Measurements from ENCODE around the gene MAP3K5. TPM values are rescaled to one million over a fixed set of nuclear protein-coding genes. Genes with fewer than 3 reads are reported as not detected.

MAP3K5 gene
- total RNA-seq, 1 donor from 2014 or later: 0.02 TPM

- H3K36me3 ChIP-seq: no peaks in the 10 kb centered on the region
- no peaks in the 10 kb centered on the region for H3K36me3 Mint-ChIP-seq
- H3F3A ChIP-seq (ENCODE audit: low read depth): no peaks in the 10 kb centered on the region
- no peak overlapping the region for H2AFZ ChIP-seq (replicated peaks)
- H3K79me2 ChIP-seq (ENCODE audit: low read depth): no peaks in the 10 kb centered on the region
- H3K9me3 Mint-ChIP-seq: no peaks in the 10 kb centered on the region
- TF ChIP-seq EZH2phosphoT487 (IDR thresholded peaks at IDR 0.05): no peak
- TF ChIP-seq EZH2 (IDR thresholded peaks at IDR 0.05): no peak
- no peak for TF ChIP-seq CTCF (IDR thresholded peaks at IDR 0.05)
- H3K27me3 Mint-ChIP-seq (ENCODE audit: insufficient read depth, low read depth): peaks cover 2% of the 10 kb centered on the region
- no peak overlapping the region for H3K4me3 Mint-ChIP-seq
- no peak overlapping the region for H3K4me3 ChIP-seq
- no peak for DNase-seq (ENCODE audit: low spot score)
- no peak overlapping the region for H3K4me2 ChIP-seq
- H3K27ac ChIP-seq: no peak overlapping the region
- H4K20me1 ChIP-seq (ENCODE audit: low read depth): no peaks in the 10 kb centered on the region
- H3K27ac Mint-ChIP-seq: no peak overlapping the region
- H3K27me3 ChIP-seq: no peaks in the 10 kb centered on the region
- H3K9me3 ChIP-seq (ENCODE audit: low read depth): no peaks in the 10 kb centered on the region
- H3K4me1 ChIP-seq: peaks cover 2% of the 10 kb centered on the region
- no peak overlapping the region for H3K9ac ChIP-seq
- H3K4me1 Mint-ChIP-seq: peaks cover 6% of the 10 kb centered on the region
Observed at GRCh38 chr6:136706430-136706829, 85.8 kb downstream of the MAP3K5 start.

- Histone ChIP-seq H3F3A (ENCODE audit: low read depth) (no peaks in the 10 kb centered on the region), H3K9ac (no peak overlapping the region), H3K36me3 (no peaks in the 10 kb centered on the region), H3K4me3 (no peak overlapping the region), H3K4me1 (peaks cover 3% of the 10 kb centered on the region), H3K9me3 (ENCODE audit: low read depth) (no peaks in the 10 kb centered on the region), H3K79me2 (ENCODE audit: low read depth) (no peaks in the 10 kb centered on the region), H3K27ac (no peak overlapping the region), H4K20me1 (ENCODE audit: low read depth) (no peaks in the 10 kb centered on the region), H2AFZ (replicated peaks) (no peak overlapping the region), H3K4me2 (no peak overlapping the region), H3K27me3 (no peaks in the 10 kb centered on the region)
- DNase-seq (ENCODE audit: low spot score): no peak
- H3K27me3 Mint-ChIP-seq (ENCODE audit: insufficient read depth, low read depth): peaks cover 3% of the 10 kb centered on the region
- peaks cover 11% of the 10 kb centered on the region for H3K4me1 Mint-ChIP-seq
- no peak overlapping the region for H3K27ac Mint-ChIP-seq
- no peaks in the 10 kb centered on the region for H3K36me3 Mint-ChIP-seq
- H3K4me3 Mint-ChIP-seq: no peak overlapping the region
- no peak for TF ChIP-seq EZH2phosphoT487 (IDR thresholded peaks at IDR 0.05)
- TF ChIP-seq CTCF (IDR thresholded peaks at IDR 0.05): no peak
- TF ChIP-seq EZH2 (IDR thresholded peaks at IDR 0.05): no peak
- no peaks in the 10 kb centered on the region for H3K9me3 Mint-ChIP-seq
Observed at GRCh38 chr6:136703331-136703865, 88.9 kb downstream of the MAP3K5 start.

GRCh38 chr6:136701045-136701444, 91.2 kb downstream of the MAP3K5 start:
- Mint-ChIP-seq H3K36me3 (no peaks in the 10 kb centered on the region), H3K4me1 (peaks cover 7% of the 10 kb centered on the region), H3K27ac (no peak overlapping the region), H3K27me3 (ENCODE audit: insufficient read depth, low read depth) (peaks cover 3% of the 10 kb centered on the region), H3K4me3 (no peak overlapping the region), H3K9me3 (no peaks in the 10 kb centered on the region)
- no peaks in the 10 kb centered on the region for H3F3A ChIP-seq (ENCODE audit: low read depth)
- TF ChIP-seq EZH2 (IDR thresholded peaks at IDR 0.05): no peak
- TF ChIP-seq CTCF (IDR thresholded peaks at IDR 0.05): no peak
- TF ChIP-seq EZH2phosphoT487 (IDR thresholded peaks at IDR 0.05): no peak
- H3K36me3 ChIP-seq: no peaks in the 10 kb centered on the region
- no peaks in the 10 kb centered on the region for H4K20me1 ChIP-seq (ENCODE audit: low read depth)
- H3K4me2 ChIP-seq: no peak overlapping the region
- H3K9ac ChIP-seq: no peak overlapping the region
- no peaks in the 10 kb centered on the region for H3K27me3 ChIP-seq
- peaks cover 3% of the 10 kb centered on the region for H3K4me1 ChIP-seq
- DNase-seq (ENCODE audit: low spot score): no peak
- no peak overlapping the region for H3K4me3 ChIP-seq
- H3K27ac ChIP-seq: no peak overlapping the region
- no peak overlapping the region for H2AFZ ChIP-seq (replicated peaks)
- H3K9me3 ChIP-seq (ENCODE audit: low read depth): no peaks in the 10 kb centered on the region
- H3K79me2 ChIP-seq (ENCODE audit: low read depth): no peaks in the 10 kb centered on the region
